CD4-positive, alpha-beta T cell treated with Interleukin-10 for 1 hour (primary cell): ENCODE results near the gene ZGRF1.
"Not testable (repeated sequence)": the region's sequence is repeated elsewhere in the genome, so short reads cannot be mapped to it uniquely, and the experiment has no call there.

Experiments
- DNase-seq: peaks from one replicate; pipeline ENCODE4 v3.0.0-alpha.2; 2020

The ZGRF1 gene

GRCh38 chr4:112557676-112558411 is 78.9 kb downstream of the ZGRF1 start:
- DNase-seq = no peak

DNA sequence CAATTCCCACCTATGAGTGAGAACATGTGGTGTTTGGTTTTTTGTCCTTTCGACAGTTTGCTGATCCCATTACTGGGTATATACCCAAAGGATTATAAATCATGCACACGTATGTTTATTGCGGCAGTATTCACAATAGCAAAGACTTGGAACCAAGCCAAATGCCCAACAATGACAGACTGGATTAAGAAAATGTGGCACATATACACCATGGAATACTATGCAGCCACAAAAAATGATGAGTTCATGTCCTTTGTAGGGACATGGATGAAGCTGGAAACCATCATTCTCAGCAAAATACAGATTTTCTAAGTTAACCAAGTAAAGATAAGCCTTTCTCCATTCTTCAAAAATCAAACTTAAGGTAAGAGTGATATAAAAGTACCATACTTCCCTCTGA is 82.4 kb downstream of the ZGRF1 start:
- DNase-seq = not testable (repeated sequence)

GRCh38 chr4:112552668-112553067 is 84.0 kb downstream of the ZGRF1 start:
- no peak for DNase-seq

DNA sequence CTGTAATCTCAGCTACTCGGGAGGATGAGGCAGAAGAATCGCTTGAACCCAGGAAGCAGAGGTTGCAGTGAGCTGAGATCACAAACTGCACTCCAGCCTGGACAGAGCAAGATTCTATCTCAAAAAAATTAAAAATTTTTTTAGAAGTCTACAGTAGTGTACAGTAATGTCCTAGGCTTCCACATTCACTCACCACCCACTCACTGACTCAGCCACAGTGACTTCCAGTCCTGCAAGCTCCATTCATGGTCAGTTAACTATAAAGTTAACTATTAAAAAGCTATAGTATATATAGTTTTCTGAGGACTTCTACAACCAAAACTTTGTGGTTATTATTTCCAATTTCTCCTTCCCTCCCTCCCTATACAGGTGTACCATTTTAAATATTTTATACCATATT is 86.0 kb downstream of the ZGRF1 start:
- DNase-seq = no peak

DNA sequence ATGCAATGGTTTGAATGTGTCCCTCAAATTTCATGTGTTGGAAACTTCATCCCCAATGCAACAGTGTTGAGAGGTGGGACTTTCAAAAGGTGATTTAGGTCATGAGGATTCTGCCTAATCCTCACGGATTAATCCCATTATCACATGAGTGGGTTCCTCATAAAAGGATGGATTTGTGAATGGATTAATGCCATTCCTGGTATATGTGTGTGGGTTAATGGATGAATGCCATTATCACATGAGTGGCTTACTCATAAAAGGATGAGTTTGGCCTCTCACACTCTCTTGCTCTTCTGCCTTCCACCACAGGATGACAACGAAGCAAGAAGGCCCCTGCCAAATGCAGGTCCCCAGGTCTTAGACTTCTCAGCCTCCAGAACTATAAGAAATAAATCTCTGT is 90.2 kb downstream of the ZGRF1 start:
- DNase-seq = no peak

DNA sequence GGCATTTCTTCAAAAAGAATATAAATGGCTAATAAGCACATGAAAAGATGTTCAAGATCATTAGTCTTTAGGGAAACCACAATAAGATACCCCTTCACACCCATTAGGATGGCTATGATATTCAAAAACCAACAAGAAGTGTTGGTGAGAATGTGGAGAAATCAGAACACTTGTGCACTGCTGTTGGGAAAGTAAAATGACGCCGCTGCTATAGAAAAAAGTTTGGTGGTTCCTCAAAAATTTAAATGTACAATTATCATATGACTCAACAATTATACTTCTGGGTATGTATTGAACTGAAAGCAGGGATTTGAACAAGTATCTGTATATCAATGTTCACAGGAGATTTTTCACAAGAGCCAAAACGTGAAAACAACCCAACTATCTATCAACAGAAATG is 91.4 kb downstream of the ZGRF1 start:
- no peak for DNase-seq

GRCh38 chr4:112540695-112541094 is 96.0 kb downstream of the ZGRF1 start:
- DNase-seq = no peak

DNA sequence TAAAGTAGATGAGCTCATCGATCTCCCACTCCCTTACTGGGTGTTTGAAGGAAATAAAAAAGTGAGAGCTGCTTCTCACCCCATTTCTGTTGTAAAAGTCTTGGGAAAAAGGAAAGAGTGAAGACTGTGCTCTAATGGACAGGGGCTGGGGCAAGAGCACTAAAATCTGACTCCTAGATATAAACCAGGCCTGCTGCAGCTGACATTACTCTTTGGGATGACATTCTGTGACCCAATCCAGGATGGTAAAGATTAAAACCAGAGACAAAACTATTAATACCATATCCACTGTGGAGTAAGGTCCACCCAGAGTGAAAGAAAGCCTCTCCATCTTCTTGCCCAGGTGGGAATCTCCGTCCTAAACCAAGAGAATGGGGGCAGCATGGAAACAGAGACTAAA is 100.6 kb downstream of the ZGRF1 start:
- DNase-seq = no peak

- DNase-seq = no peak
Observed at GRCh38 chr4:112532267-112532666, 104.4 kb downstream of the ZGRF1 start.

- DNase-seq = no peak
Observed at GRCh38 chr4:112531146-112531545, 105.6 kb downstream of the ZGRF1 start.

DNA sequence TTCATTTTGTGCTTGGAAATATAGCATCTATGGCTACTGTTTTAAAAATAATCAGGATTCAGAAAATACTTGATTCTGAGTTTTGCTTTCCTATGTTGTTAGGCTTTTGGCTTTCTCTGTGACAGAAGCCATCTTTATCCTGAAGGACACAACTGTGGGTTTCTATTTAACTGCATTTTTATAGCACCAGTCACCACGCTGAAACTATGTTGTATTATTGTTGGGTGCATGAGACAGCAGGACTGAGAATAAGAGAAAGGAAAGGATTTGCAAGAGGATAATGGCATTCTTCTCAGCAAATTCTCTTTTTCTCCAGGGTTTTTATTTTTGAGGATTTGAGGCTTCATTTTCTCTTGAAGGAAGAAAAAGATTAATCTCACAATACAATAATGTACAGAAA is 110.6 kb downstream of the ZGRF1 start:
- no peak for DNase-seq

- peak; percentile 77 for DNase-seq
Observed at GRCh38 chr4:112523764-112524505, 112.8 kb downstream of the ZGRF1 start.

DNA sequence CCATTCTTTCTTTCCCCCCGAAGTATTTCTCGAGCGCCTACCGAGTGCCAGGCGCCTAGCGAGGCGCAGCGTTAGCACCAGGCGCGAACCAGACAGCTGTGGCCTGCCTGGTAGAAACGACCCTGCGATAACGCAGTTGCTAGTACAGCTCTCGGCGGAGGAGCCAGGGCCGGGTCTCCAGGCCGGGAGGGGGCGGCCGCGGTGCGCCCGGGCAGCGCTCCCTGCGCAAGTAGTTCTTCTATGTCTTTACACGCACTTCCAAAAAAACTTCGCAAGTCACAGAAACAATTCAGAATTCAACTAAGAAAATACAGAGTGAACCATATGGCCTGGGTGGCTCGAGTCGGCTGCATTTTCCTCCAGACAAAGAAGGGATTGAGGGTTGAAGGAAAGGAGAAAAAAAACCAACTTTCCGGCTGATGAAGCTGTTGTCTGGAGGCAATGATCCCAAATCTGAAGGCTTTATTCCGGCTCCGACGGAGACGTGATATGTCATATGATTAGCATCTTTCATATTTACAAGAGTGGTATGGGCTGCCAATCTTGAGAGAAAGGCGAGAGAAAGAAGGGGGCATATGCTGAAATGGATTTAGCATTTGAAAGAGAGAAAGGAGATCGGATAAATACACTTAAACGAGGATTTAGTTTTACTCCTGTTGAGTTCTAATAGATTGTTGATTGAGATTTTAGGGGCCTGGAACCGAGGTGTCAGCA is 113.5 kb downstream of the ZGRF1 start:
- peak; percentile 49 for DNase-seq

GRCh38 chr4:112522431-112522830 is 114.3 kb downstream of the ZGRF1 start:
- not testable (repeated sequence) for DNase-seq

DNA sequence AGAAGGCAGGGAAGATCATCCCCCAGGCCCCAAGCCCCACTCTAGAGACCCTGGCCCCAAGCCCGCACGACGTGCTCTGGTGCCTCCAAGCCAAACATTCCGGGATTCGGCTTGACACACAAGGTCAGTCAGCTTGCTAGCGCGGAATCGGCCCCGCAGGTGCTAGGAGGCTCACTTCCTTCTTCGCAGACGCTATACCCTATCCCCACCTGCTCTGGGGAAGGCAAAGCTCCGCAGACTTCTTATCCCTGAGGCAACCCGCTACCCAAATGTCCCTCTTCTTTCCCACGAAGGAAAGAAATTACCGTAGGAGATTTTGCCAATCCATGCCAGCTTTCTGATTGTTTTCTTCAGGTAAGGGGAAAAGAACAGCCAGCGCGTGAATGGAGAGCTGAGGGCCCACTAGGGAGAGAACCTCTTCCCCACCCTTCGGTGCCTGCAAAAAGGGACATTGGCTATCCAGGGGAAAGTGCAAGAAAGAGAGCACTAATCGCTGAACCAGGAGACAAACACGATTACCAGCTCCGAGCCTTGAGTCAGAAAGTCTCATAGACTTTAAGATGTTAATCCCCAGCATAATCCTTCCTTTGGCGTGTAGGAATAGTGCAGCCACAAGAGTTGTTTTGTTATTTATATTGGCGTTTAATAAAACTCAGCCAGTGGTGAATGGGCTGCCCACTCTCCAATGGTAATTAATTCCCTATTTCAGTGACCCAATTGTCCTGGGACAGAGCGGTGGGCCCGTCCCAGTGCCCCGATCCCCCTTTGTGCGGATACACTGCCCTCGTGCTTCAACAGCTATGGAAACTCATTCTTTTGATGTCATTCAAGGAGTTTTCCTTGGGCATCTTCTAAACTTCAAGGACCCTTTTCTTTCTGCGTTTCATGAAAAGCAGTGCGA is 115.3 kb downstream of the ZGRF1 start:
- no peak for DNase-seq

- no peak for DNase-seq
Observed at GRCh38 chr4:112520598-112521122, 116.0 kb downstream of the ZGRF1 start.

DNA sequence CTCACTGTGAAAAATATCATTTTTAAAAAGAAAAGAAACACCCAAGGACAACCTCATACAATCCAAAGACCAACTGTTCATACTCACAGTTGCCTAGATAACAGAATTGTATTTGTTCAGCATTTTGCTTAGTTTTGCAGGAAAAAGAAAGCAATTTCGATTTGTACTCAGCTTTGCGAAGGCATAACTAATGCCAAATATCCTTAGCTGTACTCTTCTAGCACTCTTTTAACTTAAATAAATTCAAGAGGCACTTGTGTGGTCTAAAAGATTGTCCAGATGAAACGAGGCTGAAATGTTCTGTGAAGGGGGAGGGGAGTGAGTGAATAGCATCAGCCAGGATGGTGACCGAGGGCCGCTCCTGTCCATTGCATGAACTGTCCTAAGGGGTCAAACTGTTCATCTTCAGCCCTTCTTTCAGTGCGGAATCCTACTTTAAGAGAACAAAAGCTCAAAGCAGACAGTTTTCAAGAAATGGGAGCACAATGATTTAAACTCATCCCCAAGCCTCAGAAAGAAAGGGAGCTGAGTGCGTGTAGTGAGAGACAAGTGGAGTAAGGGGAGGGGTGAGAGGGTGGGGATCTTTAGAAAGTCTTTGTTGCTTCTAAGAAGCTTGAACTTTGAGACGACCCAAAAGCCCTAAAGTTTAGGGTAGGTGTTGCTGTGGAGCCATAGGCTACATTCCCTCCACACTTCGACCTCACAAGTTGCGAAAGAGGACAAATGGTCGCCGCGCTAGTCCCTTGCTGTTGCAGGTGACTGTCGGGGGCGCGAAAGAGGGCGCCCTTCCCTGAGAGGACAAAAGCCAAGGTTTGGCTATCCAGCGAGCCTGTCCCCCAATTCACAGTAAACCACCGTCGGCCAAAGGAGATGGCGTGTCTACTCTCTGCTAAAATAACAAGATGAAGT is 116.8 kb downstream of the ZGRF1 start:
- DNase-seq = no peak

GRCh38 chr4:112518675-112519074 is 118.0 kb downstream of the ZGRF1 start:
- DNase-seq = no peak

- no peak for DNase-seq
Observed at GRCh38 chr4:112517911-112518310, 118.8 kb downstream of the ZGRF1 start.

DNA sequence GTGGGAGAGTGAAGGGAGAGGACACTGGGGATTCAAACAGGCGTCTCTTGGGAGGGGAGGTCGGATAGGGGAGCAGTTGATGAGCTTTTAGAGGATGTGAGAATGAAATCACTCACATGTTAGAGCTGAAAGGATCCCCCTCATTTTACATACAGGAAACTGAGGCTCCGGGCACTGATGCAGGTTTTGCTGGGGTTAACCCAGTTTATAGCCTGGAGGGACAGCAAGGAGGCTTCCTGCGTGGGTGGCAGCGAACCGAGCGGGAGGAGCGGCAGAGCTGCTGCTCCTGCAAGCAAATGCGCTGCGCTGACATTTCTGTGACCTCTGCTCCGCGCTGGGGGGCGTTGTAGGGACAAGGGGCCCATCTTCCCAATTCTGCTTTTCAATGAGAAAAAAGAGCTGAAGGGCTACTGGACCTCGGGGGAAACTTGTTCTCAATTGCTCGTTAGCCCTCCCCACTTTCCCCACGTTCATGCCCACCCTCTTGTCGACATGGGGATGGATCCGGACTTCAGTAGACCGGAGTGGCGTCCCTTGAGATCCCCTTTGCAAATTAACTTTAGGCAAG is 119.6 kb downstream of the ZGRF1 start:
- no peak for DNase-seq

- DNase-seq = no peak
Observed at GRCh38 chr4:112516471-112517066, 120.1 kb downstream of the ZGRF1 start.
